Thoracic aorta (tissue), 2 donors: ENCODE measurements around the gene RFFL. TPM values are rescaled to one million over a fixed set of nuclear protein-coding genes. Genes with fewer than 3 reads are reported as not detected.

Experiments used
- ATAC-seq: fragments of 150-250 bp; one replicate; pipeline ENCODE4 v1.8.0; 2017; ENCODE audit warnings: low read depth; ENCODE audit not compliant: insufficient number of reproducible peaks, low FRiP score
- DNase-seq: peaks from one replicate; pipeline ENCODE4 v3.0.0-alpha.2; 2020; ENCODE audit warnings: low spot score
- H3K27ac ChIP-seq, 2 donors: fragments of 200-600 bp; sonication (generic); 1 replicate in 1 of 2; 2 replicates in 1 of 2; pipeline ENCODE4 v1.5.1; 2016; ENCODE audit warnings: mild to moderate bottlenecking in 2 of 2, moderate library complexity in 2 of 2
- H3K27me3 ChIP-seq: fragments of 200-600 bp; sonication (generic); replicated peaks from 2 replicates; pipeline ENCODE4 v1.6.0; 2016; ENCODE audit warnings: mild to moderate bottlenecking; ENCODE audit not compliant: insufficient read depth
- H3K36me3 ChIP-seq: fragments of 200-600 bp; sonication (generic); one replicate; pipeline ENCODE4 v1.5.1; 2016
- H3K4me1 ChIP-seq, 2 donors: fragments of 200-600 bp; sonication (generic); 1 replicate in 1 of 2; 2 replicates in 1 of 2; pipeline versions ENCODE4 v1.5.1 to v1.6.0; 2016; ENCODE audit warnings: low read depth in 2 of 2, mild to moderate bottlenecking in 1 of 2; ENCODE audit not compliant: control insufficient read depth in 1 of 2
- H3K4me3 ChIP-seq: fragments of 200-600 bp; sonication (generic); 2 replicates; pipeline ENCODE4 v1.5.1; 2016; ENCODE audit warnings: mild to moderate bottlenecking
- H3K9me3 ChIP-seq: fragments of 200-600 bp; sonication (generic); 2 replicates; pipeline ENCODE4 v1.5.1; 2016
- CTCF ChIP-seq: fragments of 200-600 bp; sonication (generic); IDR thresholded peaks from one replicate; pipeline ENCODE4 v1.5.1; 2019; ENCODE audit warnings: antibody characterized with exemption
- total RNA-seq, 2 donors: library from RNA; depleted of rRNA; stranded (reverse); fragments of >200 nt; gene quantifications; one replicate each; pipeline versions ENCODE4 v1.1.0 to v1.2.3, GENCODE V29; 2016

RFFL gene
- total RNA-seq, 2 donors from 2014 or later = 22.0 to 30.9 TPM

GRCh38 chr17:35086931-35087573 lies 23.5 kb upstream of the RFFL start:
- Histone ChIP-seq H3K4me3 (no peak overlapping the region), H3K27ac (no peak overlapping the region), H3K9me3 (no peaks in the 10 kb centered on the region), H3K36me3 (no peaks in the 10 kb centered on the region), H3K27me3 (no peaks in the 10 kb centered on the region), H3K4me1 (peaks cover 12 to 13% of the 10 kb centered on the region in 2 donors)
- TF ChIP-seq CTCF = no peak
- no peak for DNase-seq
- ATAC-seq = no peak

DNA sequence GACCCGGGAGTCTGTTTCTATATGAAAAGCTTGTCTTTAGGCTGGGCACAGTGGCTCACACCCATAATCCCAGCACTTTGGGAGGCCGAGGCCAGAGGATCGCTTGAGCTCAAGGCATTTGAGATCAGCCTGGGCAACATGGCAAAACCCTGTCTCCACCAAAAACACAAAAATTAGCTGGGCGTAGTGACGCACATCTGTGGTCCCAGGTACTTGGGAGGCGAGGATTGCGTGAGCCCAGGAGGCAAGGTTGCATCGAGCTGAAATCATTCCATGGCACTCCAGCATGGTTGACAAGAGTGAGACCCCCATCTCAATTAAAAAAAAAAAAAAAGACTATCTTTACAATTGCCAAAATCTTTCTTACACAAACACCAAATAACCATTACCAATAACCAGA lies 22.7 kb upstream of the RFFL start:
- no peaks in the 10 kb centered on the region for H3K27me3 ChIP-seq
- no peak overlapping the region for H3K4me3 ChIP-seq
- H3K9me3 ChIP-seq = no peaks in the 10 kb centered on the region
- no peak for ATAC-seq
- no peak overlapping the region for H3K27ac ChIP-seq
- TF ChIP-seq CTCF = no peak
- peaks cover 12 to 13% of the 10 kb centered on the region in 2 donors for H3K4me1 ChIP-seq
- H3K36me3 ChIP-seq = no peaks in the 10 kb centered on the region
- no peak for DNase-seq

DNA sequence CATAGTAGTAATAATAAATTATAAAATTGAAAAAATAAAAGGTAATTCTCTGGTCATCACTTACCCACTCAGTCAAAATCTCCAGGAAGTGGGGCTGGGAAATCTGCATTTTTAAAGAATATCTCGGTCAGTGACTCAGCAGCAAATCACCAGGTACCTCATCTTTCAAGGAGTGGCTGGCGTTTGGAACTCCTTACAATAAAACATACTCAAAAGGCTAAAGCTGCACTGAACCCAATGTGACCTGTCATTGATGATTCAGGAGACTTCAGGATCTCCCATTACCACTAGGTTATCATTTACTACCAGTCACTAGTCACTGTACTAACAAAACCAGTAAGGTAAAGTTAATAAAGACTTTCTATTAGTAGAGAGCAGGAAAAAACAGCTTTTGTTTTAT lies 21.5 kb upstream of the RFFL start:
- ATAC-seq = no peak
- no peak for DNase-seq
- no peaks in the 10 kb centered on the region for H3K9me3 ChIP-seq
- no peak for TF ChIP-seq CTCF
- no peaks in the 10 kb centered on the region for H3K36me3 ChIP-seq
- H3K4me1 ChIP-seq = peaks cover 12 to 13% of the 10 kb centered on the region in 2 donors
- H3K27ac ChIP-seq = no peak overlapping the region
- H3K27me3 ChIP-seq = no peaks in the 10 kb centered on the region
- no peak overlapping the region for H3K4me3 ChIP-seq

DNA sequence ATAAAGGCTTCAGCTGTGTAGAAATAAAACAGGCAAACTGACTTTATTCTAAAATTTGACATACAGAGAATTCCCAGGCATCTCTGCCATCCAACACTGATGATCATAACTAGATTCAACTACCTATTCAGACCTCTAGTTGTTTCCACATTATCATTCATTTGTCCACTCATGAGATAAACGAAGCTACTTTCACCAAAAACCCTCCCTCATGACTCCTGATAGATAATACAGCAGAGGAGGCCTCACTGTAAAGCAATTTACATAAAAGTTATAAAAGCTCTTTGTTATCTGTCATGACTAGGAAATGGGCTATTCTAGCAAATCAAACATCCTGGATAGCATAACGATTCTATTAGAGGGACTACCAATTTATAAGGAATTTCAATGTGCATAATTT lies 19.6 kb upstream of the RFFL start:
- TF ChIP-seq CTCF = no peak
- H3K4me1 ChIP-seq = peaks cover 12 to 13% of the 10 kb centered on the region in 2 donors
- no peaks in the 10 kb centered on the region for H3K9me3 ChIP-seq
- H3K27ac ChIP-seq = no peak overlapping the region
- no peak overlapping the region for H3K4me3 ChIP-seq
- no peaks in the 10 kb centered on the region for H3K27me3 ChIP-seq
- ATAC-seq (no peak), DNase-seq (no peak)
- no peaks in the 10 kb centered on the region for H3K36me3 ChIP-seq

DNA sequence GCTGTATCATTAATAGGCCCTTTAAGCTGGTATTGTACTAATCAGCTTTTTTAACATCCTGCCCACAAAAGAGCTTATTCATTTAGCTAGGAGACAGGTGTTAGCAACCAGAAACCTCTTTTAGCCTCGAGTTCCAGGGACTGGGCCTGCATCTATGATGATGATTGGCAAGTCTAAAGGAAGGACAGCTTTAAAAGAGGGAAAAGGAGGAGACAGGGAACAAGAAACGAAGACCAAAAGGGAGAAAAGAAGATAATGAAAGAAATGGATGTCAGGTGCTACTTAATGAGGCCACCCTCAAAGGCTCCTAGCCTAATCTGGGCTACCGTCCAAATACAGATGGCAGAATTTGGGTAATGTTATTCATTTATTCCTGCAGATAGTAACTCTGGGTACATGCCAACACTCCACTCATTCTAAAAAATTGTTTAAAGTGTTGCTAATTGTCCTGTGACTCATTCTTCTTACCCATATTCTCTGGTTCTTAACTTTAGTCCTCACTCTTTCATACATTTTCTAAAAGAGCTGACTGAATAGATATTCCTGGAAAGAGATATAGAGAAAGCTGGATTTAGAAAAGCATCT lies 18.7 kb upstream of the RFFL start:
- H3K27ac ChIP-seq = no peak overlapping the region
- no peaks in the 10 kb centered on the region for H3K36me3 ChIP-seq
- no peaks in the 10 kb centered on the region for H3K9me3 ChIP-seq
- ATAC-seq (no peak), DNase-seq (no peak)
- no peaks in the 10 kb centered on the region for H3K27me3 ChIP-seq
- H3K4me1 ChIP-seq = peaks cover 4 to 7% of the 10 kb centered on the region in 2 donors
- H3K4me3 ChIP-seq = no peak overlapping the region
- no peak for TF ChIP-seq CTCF
